ENCODE data around the gene HIVEP3.

DNA sequence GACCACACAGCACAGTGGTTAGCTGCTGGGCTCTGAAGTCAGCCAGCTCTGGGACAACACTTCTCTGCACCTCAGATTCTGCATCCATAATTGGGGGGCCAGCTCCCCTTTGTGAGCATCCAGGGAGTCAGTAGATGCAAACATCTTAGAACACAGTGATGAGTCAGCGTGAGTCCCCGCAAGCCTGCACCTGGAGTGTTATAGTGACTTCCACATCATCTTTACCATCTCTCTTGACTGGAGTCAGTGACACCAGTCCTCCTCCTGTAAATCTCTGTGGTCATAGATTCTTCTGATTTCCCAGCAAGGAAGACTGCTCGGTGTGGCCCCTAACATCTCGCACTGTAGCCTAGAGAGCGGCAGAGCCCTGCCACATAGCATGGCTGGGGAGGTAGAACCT, 420.3 kb downstream of the HIVEP3 start:
- no peak for TF ChIP-seq POLR2A (IDR thresholded peaks at IDR 0.05; ENCODE audit: low read length)
- TF ChIP-seq GATA1 (IDR thresholded peaks at IDR 0.05; ENCODE audit: low read depth, low read length) = no peak

Data from erythroblast (primary cell).